Upper lobe of left lung (tissue), 6 donors: ENCODE data around the gene LCN2. TPM values are rescaled to one million over a fixed set of nuclear protein-coding genes. Genes with fewer than 3 reads are reported as not detected.

Experiments
- ATAC-seq, 2 donors: fragments of 200-7000 bp; cut with Tn5 transposase; one replicate each; pipeline ENCODE4 v1.9.1; 2022; ENCODE audit warnings: mild to moderate bottlenecking in 2 of 2, moderate library complexity in 2 of 2; ENCODE audit not compliant: low FRiP score in 2 of 2
- DNase-seq, 2 donors: peaks; one replicate each; pipeline ENCODE4 v3.0.0-alpha.2; 2019 to 2020
- H3K27ac ChIP-seq, 4 donors: fragments of 200-600 bp; sonication (generic); one replicate each; pipeline ENCODE4 v1.5.1; 2016 to 2019
- H3K27me3 ChIP-seq, 4 donors: fragments of 200-600 bp; sonication (generic); one replicate each; pipeline ENCODE4 v1.5.1; 2017 to 2019
- H3K36me3 ChIP-seq, 4 donors: fragments of 200-600 bp; sonication (generic); one replicate each; pipeline ENCODE4 v1.5.1; 2016 to 2019
- H3K4me1 ChIP-seq, 4 donors: fragments of 200-600 bp; sonication (generic); one replicate each; pipeline ENCODE4 v1.5.1; 2018 to 2019
- H3K4me3 ChIP-seq, 4 donors: fragments of 200-600 bp; sonication (generic); one replicate each; pipeline ENCODE4 v1.5.1; 2017 to 2019; ENCODE audit warnings: mild to moderate bottlenecking in 2 of 4, moderate library complexity in 1 of 4
- H3K9me3 ChIP-seq, 4 donors: fragments of 200-600 bp; sonication (generic); one replicate each; pipeline ENCODE4 v1.5.1; 2018 to 2019
- CTCF ChIP-seq, 6 experiments: fragments of 450-650 bp in 4 of 6; fragments of 200-600 bp in 2 of 6; sonication (generic) in 2 of 6; IDR thresholded peaks; one replicate each; pipeline ENCODE4 v1.5.1; 2016 to 2019; ENCODE audit warnings: antibody characterized with exemption in 6 of 6
- EP300 ChIP-seq, 4 donors: sonication (generic); formaldehyde crosslinking; IDR thresholded peaks; one replicate each; pipeline ENCODE4 v1.5.1; 2017; ENCODE audit warnings: antibody characterized with exemption in 4 of 4, control low read depth in 2 of 4
- POLR2A ChIP-seq, 4 donors: fragments of 450-650 bp; IDR thresholded peaks; one replicate each; pipeline ENCODE4 v1.5.1; 2016 to 2017; ENCODE audit warnings: antibody characterized with exemption in 4 of 4, mild to moderate bottlenecking in 2 of 4
- POLR2AphosphoS5 ChIP-seq, 2 donors: sonication (generic); formaldehyde crosslinking; IDR thresholded peaks; one replicate each; pipeline ENCODE4 v1.5.1; 2017; ENCODE audit warnings: antibody characterized with exemption in 2 of 2
- WGBS, 2 donors: methylation state at CpG; one replicate each; pipeline ENCODE4 v1.1.5; 2017 to 2018; 5-methylcytosine and 5-hydroxymethylcytosine counted together
- total RNA-seq, 6 donors: library from RNA; depleted of rRNA in 4 of 6; stranded (reverse); fragments of >200 nt in 4 of 6; gene quantifications; one replicate each; pipeline versions ENCODE4 v1.1.0 to v1.2.1, GENCODE V29; 2016 to 2021
- donor health status: DM: no; HTN: no; CAD: no; lungs with moderate emphysema.
- donor health status: DM: no; HTN: yes; CAD: no; lungs with severe emphysema.

The LCN2 gene
- total RNA-seq, 6 donors from 2014 or later = 9.0 to 193 (median 38.2) TPM

- no peak for ATAC-seq
- peaks cover 4 to 37% (median 26%) of the 10 kb centered on the region in 4 donors for H3K36me3 ChIP-seq
- H3K4me3 ChIP-seq = peak overlapping the region in 1 of 4 donors; percentile 68
- no peaks in the 10 kb centered on the region for H3K9me3 ChIP-seq
- WGBS, 2 donors = 61 to 73% methylated on average over 10 of the region's 10 CpGs
- no peaks in the 10 kb centered on the region for H3K27me3 ChIP-seq
- peaks cover 20 to 39% (median 30%) of the 10 kb centered on the region in 4 donors for H3K4me1 ChIP-seq
- no peak overlapping the region for H3K27ac ChIP-seq
- TF ChIP-seq POLR2AphosphoS5 (IDR thresholded peaks at IDR 0.05) = no peak
- no peak for TF ChIP-seq EP300 (IDR thresholded peaks at IDR 0.05)
- TF ChIP-seq CTCF (IDR thresholded peaks at IDR 0.05) = no peak
- TF ChIP-seq POLR2A (IDR thresholded peaks at IDR 0.05) = no peak
- DNase-seq = no peak
Measured at GRCh38 chr9:128125580-128126354, 23.5 kb upstream of the LCN2 start.

- ATAC-seq (peak; percentile 88 to 94), DNase-seq (peak; percentile 81 to 98)
- TF ChIP-seq EP300 (IDR thresholded peaks at IDR 0.05) (no peak), POLR2A (IDR thresholded peaks at IDR 0.05) (peak in 1 of 4 donors; percentile 54), CTCF (IDR thresholded peaks at IDR 0.05) (peak in 1 of 6 experiments; percentile 7), POLR2AphosphoS5 (IDR thresholded peaks at IDR 0.05) (peak; percentile 7 to 42)
- peaks cover 2 to 19% (median 13%) of the 10 kb centered on the region in 4 donors for H3K36me3 ChIP-seq
- H3K27ac ChIP-seq = peak within 1 kb of the TSS; percentile 94 to 97 (median 96)
- peaks cover 20 to 39% (median 30%) of the 10 kb centered on the region in 4 donors for H3K4me1 ChIP-seq
- H3K27me3 ChIP-seq = no peaks in the 10 kb centered on the region
- peak within 1 kb of the TSS; percentile 68 to 100 (median 86) for H3K4me3 ChIP-seq
- H3K9me3 ChIP-seq = no peaks in the 10 kb centered on the region
- 0% methylated on average over 34 of the region's 56 CpGs; no CpG with 5 or more reads in 1 of the 2 donors for WGBS, 2 donors
Measured at GRCh38 chr9:128127568-128127989, 21.7 kb upstream of the LCN2 start, which contains the start of gene PTGES2. Gene PTGES2 (minus strand): TSS chr9:128127729. CDS start chr9:128127717, 12 bp downstream.

GRCh38 chr9:128127990-128128835 is 21.0 kb upstream of the LCN2 start:
- ATAC-seq (peak; percentile 95 to 96), DNase-seq (peak; percentile 83 to 96)
- 0% methylated on average over 22 to 42 of the region's 82 CpGs for WGBS, 2 donors
- Histone ChIP-seq H3K4me1 (peaks cover 20 to 39% (median 30%) of the 10 kb centered on the region in 4 donors), H3K27ac (peak overlapping the region; percentile 94 to 97 (median 96)), H3K36me3 (peaks cover 0 to 13% (median 8%) of the 10 kb centered on the region in 4 donors), H3K9me3 (no peaks in the 10 kb centered on the region), H3K27me3 (no peaks in the 10 kb centered on the region), H3K4me3 (peak overlapping the region; percentile 68 to 100 (median 86))
- TF ChIP-seq POLR2A (IDR thresholded peaks at IDR 0.05) (peak in 2 of 4 donors; percentile 33 to 53), EP300 (IDR thresholded peaks at IDR 0.05) (no peak), CTCF (IDR thresholded peaks at IDR 0.05) (peak in 3 of 6 experiments; percentile 4 to 13 (median 8)), POLR2AphosphoS5 (IDR thresholded peaks at IDR 0.05) (peak; percentile 41 to 59)

- no peaks in the 10 kb centered on the region for H3K9me3 ChIP-seq
- peak overlapping the region; percentile 68 to 100 (median 86) for H3K4me3 ChIP-seq
- no peak for ATAC-seq
- H3K27ac ChIP-seq = peak overlapping the region; percentile 94 to 97 (median 96)
- peaks cover 0 to 5% (median under 1%) of the 10 kb centered on the region in 4 donors for H3K36me3 ChIP-seq
- H3K27me3 ChIP-seq = no peaks in the 10 kb centered on the region
- DNase-seq = peak in 1 of 2 donors; percentile 78
- peaks cover 20 to 39% (median 30%) of the 10 kb centered on the region in 4 donors for H3K4me1 ChIP-seq
- WGBS, 2 donors = 70 to 76% methylated on average over 18 to 29 of the region's 29 CpGs
- TF ChIP-seq EP300 (IDR thresholded peaks at IDR 0.05) = no peak
- TF ChIP-seq POLR2A (IDR thresholded peaks at IDR 0.05) = no peak
- no peak for TF ChIP-seq CTCF (IDR thresholded peaks at IDR 0.05)
Measured at GRCh38 chr9:128128836-128129590, 20.2 kb upstream of the LCN2 start.
